ENCODE results near the gene TOMM70. TPM values are rescaled to one million over a fixed set of nuclear protein-coding genes. Genes with fewer than 3 reads are reported as not detected.

TOMM70 gene
- total RNA-seq, 4 donors from 2014 or later, result 26.9 to 34.1 (median 31.3) TPM

DNA sequence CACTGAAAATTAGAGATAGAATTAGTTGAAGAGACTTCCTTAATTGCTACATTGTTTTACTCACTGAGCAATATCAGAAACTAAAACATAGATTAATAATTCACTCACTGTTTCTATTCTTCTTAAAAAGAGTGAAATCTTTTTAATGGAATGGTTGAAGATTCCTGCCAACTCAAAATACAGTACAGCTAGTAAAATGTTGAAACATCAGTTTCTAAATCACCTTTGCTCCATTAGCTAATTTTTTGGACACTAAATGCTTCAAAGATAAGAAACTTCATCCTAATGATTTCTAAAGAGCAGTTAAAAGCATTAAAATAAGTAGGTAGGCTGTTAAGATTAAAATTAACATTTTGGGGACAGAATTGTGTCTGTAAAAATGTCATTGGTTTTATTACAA is 76.8 kb downstream of the TOMM70 start:
- no peaks in the 10 kb centered on the region for H3K4me1 ChIP-seq
- H3K36me3 ChIP-seq, result peaks cover 30% of the 10 kb centered on the region
- no peak for TF ChIP-seq POLR2A (IDR thresholded peaks at IDR 0.05)
- TF ChIP-seq POLR2AphosphoS5 (IDR thresholded peaks at IDR 0.05), result no peak
- TF ChIP-seq EP300 (IDR thresholded peaks at IDR 0.05), result no peak
- TF ChIP-seq CTCF (IDR thresholded peaks at IDR 0.05), result no peak
- H3K4me3 ChIP-seq, result no peak overlapping the region
- no peak for DNase-seq (ENCODE audit: low spot score in 2 of 2)
- H3K27ac ChIP-seq, result no peak overlapping the region
- no peaks in the 10 kb centered on the region for H3K27me3 ChIP-seq
- no peaks in the 10 kb centered on the region for H3K9me3 ChIP-seq

DNA sequence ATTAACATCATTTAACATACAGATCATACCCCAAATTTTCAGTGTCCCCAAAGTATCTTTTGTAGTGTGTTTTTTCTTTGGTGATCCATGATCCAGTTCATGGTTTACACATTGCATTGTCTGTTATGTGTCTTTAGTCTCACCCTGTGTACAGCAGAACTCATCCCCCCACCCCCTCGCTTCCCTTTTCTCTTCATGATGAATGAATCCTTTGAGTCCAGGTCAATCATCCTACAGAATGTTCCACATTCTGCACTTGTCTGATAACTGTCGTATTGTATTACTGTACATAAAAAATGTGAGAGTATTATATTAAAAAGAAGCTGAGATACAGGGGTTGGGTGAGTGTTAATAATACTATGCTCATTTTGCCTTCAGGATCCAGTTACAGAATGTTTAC is 80.9 kb downstream of the TOMM70 start:
- no peaks in the 10 kb centered on the region for H3K9me3 ChIP-seq
- WGBS, result 83% methylated on average over 2 of the region's 2 CpGs
- H3K4me3 ChIP-seq, result no peak overlapping the region
- no peak overlapping the region for H3K27ac ChIP-seq
- no peaks in the 10 kb centered on the region for H3K27me3 ChIP-seq
- TF ChIP-seq CTCF (IDR thresholded peaks at IDR 0.05) (no peak), POLR2AphosphoS5 (IDR thresholded peaks at IDR 0.05) (no peak), POLR2A (IDR thresholded peaks at IDR 0.05) (no peak), EP300 (IDR thresholded peaks at IDR 0.05) (no peak)
- peaks cover 45% of the 10 kb centered on the region for H3K36me3 ChIP-seq
- no peak for DNase-seq (ENCODE audit: low spot score in 2 of 2)
- H3K4me1 ChIP-seq, result no peaks in the 10 kb centered on the region

DNA sequence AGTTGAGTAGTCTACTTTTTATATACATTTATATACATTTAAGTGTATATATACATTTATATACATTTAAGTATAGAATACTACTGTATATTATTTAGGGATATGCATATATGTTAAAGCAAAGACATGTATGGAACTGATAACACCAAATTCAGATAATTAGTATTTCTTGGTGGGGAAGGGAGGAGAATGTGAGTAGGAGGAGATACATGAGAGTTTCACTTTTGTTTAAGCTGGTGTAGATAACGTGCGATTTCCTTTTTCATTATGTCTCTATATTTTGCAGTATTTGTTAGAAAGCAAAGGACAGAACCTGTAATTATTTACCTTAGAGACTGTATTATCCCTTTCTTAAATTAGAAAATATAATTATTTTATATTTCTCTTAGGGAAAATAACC is 83.0 kb downstream of the TOMM70 start:
- Histone ChIP-seq H3K36me3 (peaks cover 49% of the 10 kb centered on the region), H3K27me3 (no peaks in the 10 kb centered on the region), H3K4me1 (no peaks in the 10 kb centered on the region), H3K27ac (no peak overlapping the region), H3K4me3 (no peak overlapping the region), H3K9me3 (no peaks in the 10 kb centered on the region)
- TF ChIP-seq CTCF (IDR thresholded peaks at IDR 0.05), result no peak
- 89% methylated on average over 2 of the region's 2 CpGs for WGBS
- no peak for DNase-seq (ENCODE audit: low spot score in 2 of 2)

DNA sequence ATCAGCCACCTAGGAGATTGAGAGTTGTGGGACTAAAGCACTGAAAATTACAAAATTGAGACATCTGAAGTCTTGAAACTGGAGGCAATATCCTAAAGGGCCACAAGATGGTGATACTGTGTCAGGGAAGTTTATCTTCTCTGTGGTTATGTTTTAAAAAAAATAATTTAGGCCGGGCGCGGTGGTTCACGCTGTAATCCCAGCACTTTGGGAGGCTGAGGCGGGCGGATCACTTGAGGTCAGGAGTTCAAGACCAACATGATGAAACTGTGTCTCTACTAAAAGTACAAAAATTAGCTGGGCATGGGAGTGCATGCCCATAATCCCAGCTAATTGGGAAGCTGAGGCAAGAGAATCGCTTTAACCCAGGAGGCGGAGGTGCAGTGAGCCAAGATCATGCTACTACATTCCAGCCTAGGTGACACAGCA is 84.2 kb downstream of the TOMM70 start:
- Histone ChIP-seq H3K4me3 (no peak overlapping the region), H3K36me3 (peaks cover 47% of the 10 kb centered on the region), H3K9me3 (no peaks in the 10 kb centered on the region), H3K27me3 (no peaks in the 10 kb centered on the region), H3K4me1 (no peaks in the 10 kb centered on the region), H3K27ac (no peak overlapping the region)
- no peak for DNase-seq (ENCODE audit: low spot score in 2 of 2)
- 35% methylated on average over 8 of the region's 8 CpGs for WGBS
- TF ChIP-seq CTCF (IDR thresholded peaks at IDR 0.05) (peak; percentile 50 to 59), EP300 (IDR thresholded peaks at IDR 0.05) (no peak)

Other genes starting within 250 kb of the TOMM70 start
- gene TBC1D23, start 140.1 kb downstream of the TOMM70 start, total RNA-seq, result 10 to 100 TPM; 25.7 to 36.6 (median 34.6) TPM
- gene NIT2, start 66.3 kb downstream of the TOMM70 start, total RNA-seq, result 10 to 100 TPM; 25.9 to 81.4 (median 32.1) TPM
- under 1 TPM in 3 of 4 donors, not detected in 1; 0.64 to 0.97 (median 0.76) TPM for gene LNP1, start 450 bp upstream of the TOMM70 start, total RNA-seq
- gene TMEM45A, start 91.5 kb upstream of the TOMM70 start, total RNA-seq, result 100 to 1,000 TPM; 189 to 746 (median 494) TPM
- gene ADGRG7, start 208.5 kb upstream of the TOMM70 start, total RNA-seq, result under 1 TPM in 1 of 4 donors, not detected in 3; 0.32 TPM